Measurements from ENCODE around the gene ZMYM5.
"Not testable (repeated sequence)": the region's sequence is repeated elsewhere in the genome, so short reads cannot be mapped to it uniquely, and the experiment has no call there.

The ZMYM5 gene

DNA sequence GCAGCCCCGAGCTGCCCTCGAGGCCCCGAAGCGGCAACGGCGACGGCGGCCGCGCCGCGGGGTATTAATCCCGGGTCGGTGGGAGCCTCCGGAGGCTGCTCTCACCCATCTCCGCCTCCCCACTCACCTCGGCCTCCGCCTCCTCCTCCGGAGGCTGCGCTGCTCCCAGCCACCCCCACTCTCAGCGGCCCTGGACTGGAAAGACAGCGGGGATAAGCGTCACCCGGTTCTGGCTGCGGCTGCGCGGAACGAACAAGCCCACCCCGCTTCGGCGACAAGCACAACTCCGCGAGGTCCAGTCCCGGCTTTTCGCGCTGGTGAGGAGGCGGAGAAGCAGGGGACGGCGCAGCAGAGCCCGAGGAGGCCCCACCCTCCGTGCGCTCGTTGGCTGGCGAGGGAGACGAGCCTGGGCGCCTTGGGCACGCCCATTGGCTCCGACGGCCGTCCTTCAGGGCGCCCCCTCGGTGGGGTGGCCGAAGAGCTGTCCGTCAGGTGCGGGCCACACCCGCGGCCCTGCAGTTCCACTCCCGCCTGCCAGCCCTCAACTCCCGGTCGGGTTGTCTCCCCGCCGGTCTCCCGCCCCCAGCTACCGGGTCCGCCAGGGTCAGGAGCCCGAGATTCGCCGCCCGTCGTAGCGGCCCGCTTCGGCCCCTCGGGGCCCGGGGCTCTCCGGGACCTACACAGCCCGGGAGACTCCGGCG lies at the start of gene ZMYM5:
ZMYM5 (minus strand) TSS at position 327 of the 701 bp plus-strand sequence. CDS start 11,469 bp downstream, outside the sequence.
- H3K27ac ChIP-seq = peak within 1 kb of the TSS; percentile 99
- DNase-seq (ENCODE audit: low spot score) = peak; percentile 99
- ChIA-PET CTCF (interaction anchor here (0.8 to 1.1 kb wide), 2 partner anchors 27 to 189 kb away, joined by 3 to 5 read pairs; no protein-coding TSS in a partner anchor), POLR2A (ENCODE audit: low non-redundant PET) (interaction anchor here (1.0 kb wide), 1 partner anchor 14 kb away, joined by 6 read pairs; no protein-coding TSS in a partner anchor)
- no peak for TF ChIP-seq CTCF (conservative IDR thresholded peaks at IDR 0.05; ENCODE audit: low read depth)

GRCh38 chr13:19910336-19911072 lies 47.1 kb upstream of the ZMYM5 start:
- DNase-seq (ENCODE audit: low spot score) = peak; percentile 77
- POLR2A ChIA-PET (ENCODE audit: low non-redundant PET) = interaction anchor here (0.6 to 0.7 kb wide), 2 partner anchors 26 to 526 kb away, joined by 5 to 9 read pairs; no protein-coding TSS in a partner anchor
- peak overlapping the region; percentile 74 for H3K27ac ChIP-seq
- TF ChIP-seq CTCF (conservative IDR thresholded peaks at IDR 0.05; ENCODE audit: low read depth) = no peak
- CTCF ChIA-PET = interaction anchor here (0.5 kb wide), 1 partner anchor 35 kb away, joined by 4 read pairs; no protein-coding TSS in a partner anchor

DNA sequence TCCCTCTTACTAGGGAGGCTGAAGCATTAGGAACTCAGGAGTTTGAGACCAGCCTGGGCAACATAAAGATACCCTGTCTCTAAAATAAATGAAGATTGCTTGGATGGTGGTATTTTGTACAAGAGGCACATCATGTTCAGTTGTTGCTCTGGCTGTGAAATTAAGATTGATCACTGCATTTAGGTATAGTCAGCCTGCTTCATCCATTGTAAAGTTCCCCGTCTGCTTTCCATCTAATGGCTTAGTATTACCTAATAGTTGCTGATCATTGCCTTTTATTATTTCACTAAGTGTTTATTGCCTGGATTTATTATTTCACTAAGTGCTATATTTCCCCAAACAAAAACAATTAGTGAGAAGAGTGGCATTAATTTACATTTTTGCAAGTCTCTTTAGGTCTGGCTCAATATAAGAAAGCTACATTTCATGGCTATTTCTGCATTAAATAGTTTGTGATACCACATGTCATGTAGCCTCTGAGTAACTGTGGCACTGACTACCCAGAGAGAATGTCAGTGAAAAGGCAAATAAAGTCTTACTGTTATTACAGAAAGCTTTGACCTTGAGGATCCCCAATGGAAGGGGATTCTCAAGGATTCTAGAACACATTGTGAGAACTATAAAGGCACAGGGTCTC lies 45.0 kb upstream of the ZMYM5 start:
- CTCF ChIA-PET = no interaction called here
- DNase-seq (ENCODE audit: low spot score) = no peak
- no peak overlapping the region for H3K27ac ChIP-seq
- TF ChIP-seq CTCF (conservative IDR thresholded peaks at IDR 0.05; ENCODE audit: low read depth) = no peak
- POLR2A ChIA-PET (ENCODE audit: low non-redundant PET) = no interaction called here

- H3K27ac ChIP-seq; DNase-seq (ENCODE audit: low spot score); CTCF ChIA-PET; POLR2A ChIA-PET (ENCODE audit: low non-redundant PET): not testable (repeated sequence)
These were observed 42.2 kb upstream of the ZMYM5 start for GRCh38 chr13:19905487-19906195.

DNA sequence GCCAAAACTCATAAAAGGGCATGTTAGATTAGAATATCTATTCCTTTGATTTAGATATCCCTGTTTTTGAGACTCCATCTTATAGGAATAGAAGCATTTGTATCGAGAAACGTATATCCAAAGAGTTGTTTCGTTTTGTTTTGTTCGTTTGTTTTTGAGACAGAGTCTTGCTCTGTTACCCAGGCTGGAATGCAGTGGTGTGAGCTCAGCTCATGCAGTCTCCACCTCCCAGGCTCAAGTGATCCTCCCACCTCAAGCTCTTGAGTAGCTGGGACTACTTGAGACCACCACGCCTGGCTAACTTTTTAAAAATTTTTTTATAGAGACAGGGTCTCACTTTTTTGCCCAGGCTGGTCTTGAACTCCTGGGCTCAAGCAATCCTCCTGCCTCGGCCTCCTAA lies 26.6 kb upstream of the ZMYM5 start:
- POLR2A ChIA-PET (ENCODE audit: low non-redundant PET) = no interaction called here
- no peak for TF ChIP-seq CTCF (conservative IDR thresholded peaks at IDR 0.05; ENCODE audit: low read depth)
- CTCF ChIA-PET = interaction anchor here (0.6 to 1.5 kb wide), 3 partner anchors 22 to 739 kb away, joined by 3 to 5 read pairs (median 3); partner anchors contain the start of gene ZMYM5
- no peak for DNase-seq (ENCODE audit: low spot score)
- no peak overlapping the region for H3K27ac ChIP-seq

GRCh38 chr13:19888799-19889198 lies 25.4 kb upstream of the ZMYM5 start:
- H3K27ac ChIP-seq = no peak overlapping the region
- no peak for TF ChIP-seq CTCF (conservative IDR thresholded peaks at IDR 0.05; ENCODE audit: low read depth)
- POLR2A ChIA-PET (ENCODE audit: low non-redundant PET) = no interaction called here
- CTCF ChIA-PET = interaction anchor here (0.9 kb wide), 1 partner anchor 255 kb away, joined by 4 read pairs; no protein-coding TSS in a partner anchor
- no peak for DNase-seq (ENCODE audit: low spot score)
